Cardiac muscle cell (in vitro differentiated cells and primary cell): ENCODE data around the gene SEC11A. TPM values are rescaled to one million over a fixed set of nuclear protein-coding genes. Genes with fewer than 3 reads are reported as not detected.
A peak's percentile ranks its signal among the peaks of the same experiment; 100 is the strongest.
"Not testable (repeated sequence)": the region's sequence is repeated elsewhere in the genome, so short reads cannot be mapped to it uniquely, and the experiment has no call there.

Experiments used
- DNase-seq, 2 donors: peaks; one replicate each; pipeline versions ENCODE4 v3.0.0 to v3.0.0-alpha.2; 2010 to 2017; ENCODE audit warnings: low read depth in 1 of 2, low spot score in 1 of 2
- H3K27ac ChIP-seq: fragments of 200-600 bp; sonication (generic); 2 replicates; pipeline ENCODE4 v1.5.1; 2016
- H3K27me3 ChIP-seq: fragments of 200-600 bp; sonication (generic); 2 replicates; pipeline ENCODE4 v1.6.0; 2016; ENCODE audit warnings: control low read depth
- H3K36me3 ChIP-seq: fragments of 200-600 bp; sonication (generic); 2 replicates; pipeline ENCODE4 v1.5.1; 2016; ENCODE audit warnings: control low read depth
- H3K4me1 ChIP-seq: fragments of 200-600 bp; sonication (generic); 2 replicates; pipeline ENCODE4 v1.8.1; 2017; ENCODE audit warnings: low read depth, mild to moderate bottlenecking, mixed run types
- H3K4me3 ChIP-seq: fragments of 200-600 bp; sonication (generic); 2 replicates; pipeline ENCODE4 v1.5.1; 2016; ENCODE audit warnings: mild to moderate bottlenecking
- H3K9me3 ChIP-seq: fragments of 200-600 bp; sonication (generic); 2 replicates; pipeline ENCODE4 v1.5.1; 2017; ENCODE audit warnings: low read depth, mild to moderate bottlenecking, control low read depth
- polyA plus RNA-seq: library from polyadenylated mRNA; unstranded; fragments of >200 nt; fragmentation: Nextera tagmentation; extraction: Ambion mirVana; gene quantifications from 2 replicates; pipeline ENCODE4 v1.2.1, GENCODE V29; 2016
- total RNA-seq: library from RNA; depleted of rRNA; stranded (reverse); fragments of >200 nt; gene quantifications from 2 replicates; pipeline ENCODE4 v1.2.3, GENCODE V29; 2016
- TF ChIP-seq, protein P1 (sequence below): IDR thresholded peaks from 2 replicates; pipeline ENCODE4 v1.5.1; 2012; ENCODE audit warnings: low read depth, mild to moderate bottlenecking, low read length

Gene SEC11A
- total and polyA plus RNA-seq, 2 experiments from 2014 or later = 117 to 137 TPM

DNA sequence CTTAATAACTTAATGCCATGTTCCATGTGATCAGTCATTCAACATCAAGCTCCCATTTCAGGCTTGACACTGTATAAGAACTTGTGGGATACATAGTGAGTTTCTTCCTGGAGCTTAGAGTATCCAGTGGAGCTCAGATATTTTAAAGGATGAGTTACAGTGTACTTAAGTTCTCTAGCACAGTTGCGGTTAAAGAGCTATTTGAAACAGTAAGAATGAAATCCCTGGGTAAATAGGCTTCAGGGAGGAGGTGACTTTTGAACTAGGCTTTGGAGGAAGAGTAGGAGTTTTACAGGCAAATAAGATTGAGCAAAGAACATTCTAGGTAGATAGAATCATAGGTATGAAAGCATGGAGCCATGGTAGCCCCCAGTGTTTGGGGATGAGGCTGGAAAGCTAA is 36.3 kb upstream of the SEC11A start:
- Histone ChIP-seq H3K27me3 (no peaks in the 10 kb centered on the region), H3K27ac (no peak overlapping the region), H3K4me1 (peaks cover 14% of the 10 kb centered on the region), H3K36me3 (no peaks in the 10 kb centered on the region), H3K9me3 (no peaks in the 10 kb centered on the region), H3K4me3 (no peak overlapping the region)
- DNase-seq = no peak
- TF ChIP-seq, protein P1, sequence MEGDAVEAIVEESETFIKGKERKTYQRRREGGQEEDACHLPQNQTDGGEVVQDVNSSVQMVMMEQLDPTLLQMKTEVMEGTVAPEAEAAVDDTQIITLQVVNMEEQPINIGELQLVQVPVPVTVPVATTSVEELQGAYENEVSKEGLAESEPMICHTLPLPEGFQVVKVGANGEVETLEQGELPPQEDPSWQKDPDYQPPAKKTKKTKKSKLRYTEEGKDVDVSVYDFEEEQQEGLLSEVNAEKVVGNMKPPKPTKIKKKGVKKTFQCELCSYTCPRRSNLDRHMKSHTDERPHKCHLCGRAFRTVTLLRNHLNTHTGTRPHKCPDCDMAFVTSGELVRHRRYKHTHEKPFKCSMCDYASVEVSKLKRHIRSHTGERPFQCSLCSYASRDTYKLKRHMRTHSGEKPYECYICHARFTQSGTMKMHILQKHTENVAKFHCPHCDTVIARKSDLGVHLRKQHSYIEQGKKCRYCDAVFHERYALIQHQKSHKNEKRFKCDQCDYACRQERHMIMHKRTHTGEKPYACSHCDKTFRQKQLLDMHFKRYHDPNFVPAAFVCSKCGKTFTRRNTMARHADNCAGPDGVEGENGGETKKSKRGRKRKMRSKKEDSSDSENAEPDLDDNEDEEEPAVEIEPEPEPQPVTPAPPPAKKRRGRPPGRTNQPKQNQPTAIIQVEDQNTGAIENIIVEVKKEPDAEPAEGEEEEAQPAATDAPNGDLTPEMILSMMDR = no peak

DNA sequence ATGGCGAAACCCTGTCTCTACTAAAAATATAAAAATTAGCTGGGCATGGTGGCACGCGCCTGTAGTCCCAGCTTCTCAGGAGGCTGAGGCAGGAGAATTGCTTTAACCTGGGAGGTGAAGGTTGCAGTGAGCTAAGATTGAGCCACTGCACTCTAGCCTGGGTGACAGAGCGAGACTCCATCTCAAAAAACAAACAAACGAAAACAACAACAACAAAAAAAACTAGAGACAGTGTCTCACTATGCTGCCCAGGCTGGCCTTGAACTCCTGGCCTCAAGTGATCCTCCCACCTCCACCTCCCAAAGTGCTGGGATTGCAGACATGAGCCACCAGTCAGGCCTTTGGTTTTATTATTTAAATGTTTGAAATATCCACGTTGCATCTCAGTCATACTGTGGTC is 35.8 kb upstream of the SEC11A start:
- H3K4me1 ChIP-seq = peaks cover 14% of the 10 kb centered on the region
- H3K9me3 ChIP-seq, DNase-seq, H3K36me3 ChIP-seq, H3K27ac ChIP-seq, H3K4me3 ChIP-seq, H3K27me3 ChIP-seq: not testable (repeated sequence)

DNA sequence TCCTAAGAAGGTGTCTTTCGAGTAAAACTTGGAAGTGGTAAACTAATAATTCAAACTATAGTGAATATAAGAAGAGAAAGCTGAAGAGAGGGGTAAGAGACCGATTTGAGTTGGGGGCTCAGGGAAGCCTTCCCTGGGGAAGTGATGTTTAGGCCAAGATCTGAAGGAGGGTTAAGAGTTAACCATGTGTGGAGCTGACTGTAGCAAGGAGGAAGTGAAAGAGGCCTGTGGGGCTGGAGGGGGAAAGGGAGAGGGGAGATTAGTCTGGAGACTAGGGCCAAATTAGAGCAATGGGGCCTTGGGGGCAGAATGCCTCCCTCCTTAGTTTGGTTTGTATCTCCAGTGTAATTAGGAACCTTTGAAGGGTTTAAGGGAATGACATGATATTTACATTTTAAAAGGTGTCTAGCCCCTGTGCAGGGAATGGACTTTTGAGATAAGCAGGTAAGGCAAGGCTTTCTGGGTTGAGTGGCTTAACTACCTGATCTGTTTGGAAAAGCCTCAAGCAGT is 34.7 kb upstream of the SEC11A start:
- H3K4me1 ChIP-seq = peaks cover 14% of the 10 kb centered on the region
- no peaks in the 10 kb centered on the region for H3K27me3 ChIP-seq
- no peaks in the 10 kb centered on the region for H3K36me3 ChIP-seq
- DNase-seq = no peak
- TF ChIP-seq, protein P1 = no peak
- no peak overlapping the region for H3K4me3 ChIP-seq
- peak overlapping the region; percentile 92 for H3K27ac ChIP-seq
- H3K9me3 ChIP-seq = no peaks in the 10 kb centered on the region

DNA sequence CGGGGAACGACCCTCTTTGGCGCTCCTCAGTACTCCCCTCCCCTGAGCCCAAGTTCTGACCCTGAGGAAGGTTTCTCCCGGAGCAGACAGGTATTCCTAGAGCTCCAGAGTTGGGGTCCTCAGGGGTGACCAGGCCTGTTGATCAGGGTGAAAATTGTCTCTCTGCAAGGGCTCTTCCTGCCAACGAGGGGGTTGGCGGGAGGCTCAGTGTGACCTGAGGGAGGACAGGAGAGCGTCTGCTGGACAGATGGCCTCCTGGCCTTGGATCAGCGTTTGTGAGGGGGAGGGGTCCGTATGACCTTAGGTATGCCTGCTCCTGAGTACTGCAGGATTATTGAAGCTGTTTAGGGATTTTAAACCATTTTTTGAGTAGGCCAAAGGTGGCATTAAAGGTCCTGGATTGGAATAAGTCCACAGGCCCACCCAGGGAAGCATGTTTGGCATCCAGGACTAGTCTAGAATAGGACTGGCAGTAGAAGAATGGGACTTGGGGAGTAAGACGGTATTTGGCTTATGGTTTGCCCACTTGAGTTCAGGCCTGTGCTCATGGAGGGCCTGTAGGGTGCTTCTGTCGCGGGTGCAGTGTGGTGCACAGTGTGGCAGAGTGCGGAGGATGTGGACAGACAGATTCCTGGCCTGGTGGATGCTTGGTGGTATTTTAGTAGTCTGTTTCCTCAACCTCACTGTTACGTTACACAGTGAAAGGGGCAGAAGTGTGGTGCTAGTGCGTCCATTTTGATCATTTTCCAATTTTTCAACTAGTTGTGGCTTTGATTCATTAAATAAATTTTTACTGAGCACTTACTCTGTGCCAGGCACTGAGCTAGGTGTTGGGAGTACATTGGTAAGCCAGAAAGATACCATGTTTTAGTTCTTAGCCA is 33.4 kb upstream of the SEC11A start:
- Histone ChIP-seq H3K4me1 (peaks cover 14% of the 10 kb centered on the region), H3K27ac (peak overlapping the region; percentile 92), H3K27me3 (no peaks in the 10 kb centered on the region), H3K36me3 (no peaks in the 10 kb centered on the region), H3K4me3 (peak overlapping the region; percentile 60), H3K9me3 (no peaks in the 10 kb centered on the region)
- DNase-seq = peak; percentile 36 to 51
- TF ChIP-seq, protein P1 = peak; percentile 5

DNA sequence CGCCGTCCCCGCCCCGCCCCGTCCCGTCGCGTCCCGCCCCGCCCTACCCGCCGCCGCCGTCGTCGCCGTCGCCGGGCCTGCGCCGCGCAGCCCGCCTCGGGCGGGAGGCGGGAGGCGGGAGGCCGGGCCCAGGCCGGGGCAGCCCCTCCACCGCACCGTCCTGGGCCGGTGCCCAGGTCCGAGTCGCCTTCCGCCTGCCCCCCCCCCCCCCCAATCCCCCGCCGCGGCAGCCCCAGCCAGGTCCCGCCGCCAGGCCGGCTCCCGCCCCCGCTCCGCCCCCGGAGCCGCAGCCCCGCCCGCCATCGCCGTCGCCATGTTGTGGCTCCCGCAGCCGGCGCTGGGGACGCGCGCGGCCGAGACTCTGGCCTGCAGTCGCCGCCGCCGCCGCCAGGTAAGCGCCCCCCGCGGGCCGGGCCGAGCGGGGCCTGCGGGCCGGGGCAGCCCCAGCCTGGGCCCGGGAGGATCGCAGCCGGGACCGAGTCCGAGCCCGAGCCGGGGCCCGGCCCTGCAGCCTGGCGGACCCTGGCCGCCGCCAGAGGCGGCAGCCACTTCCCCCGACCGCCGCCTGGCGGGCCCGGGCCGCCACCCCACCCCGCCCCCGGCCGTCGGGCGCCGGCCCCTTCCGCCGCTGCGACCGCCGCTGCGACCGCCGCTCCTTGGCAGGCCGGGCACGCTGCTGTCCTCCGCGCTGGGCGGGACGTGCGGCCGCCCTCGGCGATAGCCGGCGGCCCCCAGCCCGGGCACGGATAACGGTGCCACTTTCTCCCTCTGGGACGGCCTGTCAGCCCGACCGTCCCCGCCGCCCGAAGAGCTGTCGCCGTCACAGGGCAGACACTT is 32.6 kb upstream of the SEC11A start, which contains the start of gene ZNF592:
TSS of gene ZNF592 (plus strand) at position 319 of the 837 bp plus-strand sequence. CDS start 34,084 bp downstream, outside the sequence.
- Histone ChIP-seq H3K9me3 (no peaks in the 10 kb centered on the region), H3K27me3 (no peaks in the 10 kb centered on the region), H3K27ac (peak within 1 kb of the TSS; percentile 92), H3K4me1 (peaks cover 14% of the 10 kb centered on the region), H3K36me3 (no peaks in the 10 kb centered on the region), H3K4me3 (peak within 1 kb of the TSS; percentile 60)
- DNase-seq = peak; percentile 84 to 90
- TF ChIP-seq, protein P1 = no peak
